OCI-LY1 (cell line): ENCODE results near the gene ABTB2.

Experiments
- H2AFZ ChIP-seq: fragments of 200-600 bp; sonication (generic), shearing (Covaris generic); 2 replicates; pipeline ENCODE4 v1.6.0; 2014; ENCODE audit warnings: antibody characterized with exemption, mild to moderate bottlenecking, low read length
- H3F3A ChIP-seq: fragments of 200-600 bp; sonication (generic), shearing (Covaris generic); 2 replicates; pipeline ENCODE4 v1.6.0; 2014; ENCODE audit warnings: mild to moderate bottlenecking, antibody characterized with exemption, low read length, moderate library complexity; ENCODE audit not compliant: insufficient read depth
- H3K27ac ChIP-seq: fragments of 200-600 bp; sonication (generic); 2 replicates; pipeline ENCODE4 v1.5.1; 2014; ENCODE audit warnings: low read length, mixed run types, mild to moderate bottlenecking, low read depth; ENCODE audit not compliant: poor library complexity, severe bottlenecking
- H3K27me3 ChIP-seq: fragments of 200-600 bp; sonication (generic); 2 replicates; pipeline ENCODE4 v1.6.0; 2014; ENCODE audit warnings: antibody characterized with exemption, mild to moderate bottlenecking, low read length, moderate library complexity; ENCODE audit not compliant: insufficient read depth
- H3K36me3 ChIP-seq: fragments of 200-600 bp; sonication (generic); 2 replicates; pipeline ENCODE4 v1.6.1; 2014; ENCODE audit warnings: mild to moderate bottlenecking, antibody characterized with exemption, low read length, moderate library complexity, mixed read lengths; ENCODE audit not compliant: insufficient read depth
- H3K4me1 ChIP-seq: fragments of 200-600 bp; sonication (generic); 2 replicates; pipeline ENCODE4 v1.5.1; 2014; ENCODE audit warnings: mild to moderate bottlenecking, low read length, moderate library complexity; ENCODE audit not compliant: insufficient read depth, severe bottlenecking
- H3K4me2 ChIP-seq: fragments of 200-600 bp; sonication (generic), shearing (Covaris generic); 2 replicates; pipeline ENCODE4 v1.6.1; 2014; ENCODE audit warnings: low read length
- H3K4me3 ChIP-seq: fragments of 200-600 bp; sonication (generic); 2 replicates; pipeline ENCODE4 v1.5.1; 2014; ENCODE audit warnings: low read length, low read depth, mild to moderate bottlenecking, mixed read lengths; ENCODE audit not compliant: poor library complexity, severe bottlenecking
- H3K79me2 ChIP-seq: fragments of 200-600 bp; shearing (Covaris generic); 2 replicates; pipeline ENCODE4 v1.6.1; 2016; ENCODE audit warnings: mixed run types, low read length, mixed read lengths; ENCODE audit not compliant: insufficient read depth
- H3K9ac ChIP-seq: fragments of 200-600 bp; sonication (generic), shearing (Covaris generic); 2 replicates; pipeline ENCODE4 v1.6.1; 2014; ENCODE audit warnings: mild to moderate bottlenecking, low read length, mixed read lengths
- H3K9me2 ChIP-seq: fragments of 200-600 bp; sonication (generic), shearing (Covaris generic); 2 replicates; pipeline ENCODE4 v1.6.1; 2014; ENCODE audit warnings: low read depth, mild to moderate bottlenecking, low read length, mixed read lengths
- H3K9me3 ChIP-seq: fragments of 200-600 bp; shearing (Covaris generic); 2 replicates; pipeline ENCODE4 v1.6.1; 2014; ENCODE audit warnings: low read length, mixed read lengths
- H4K20me1 ChIP-seq: fragments of 200-600 bp; sonication (generic), shearing (Covaris generic); 2 replicates; pipeline ENCODE4 v1.6.0; 2016; ENCODE audit warnings: mild to moderate bottlenecking, low read length; ENCODE audit not compliant: insufficient read depth
- EZH2 ChIP-seq: fragments of 200-600 bp; sonication (generic), shearing (Covaris generic); IDR thresholded peaks from 2 replicates; pipeline ENCODE4 v1.8.0; 2017; ENCODE audit warnings: borderline replicate concordance, mixed run types, mild to moderate bottlenecking, antibody characterized with exemption, low read length, moderate library complexity, mixed read lengths
- TF ChIP-seq, protein P1 (sequence below): fragments of 200-600 bp; sonication (generic), shearing (Covaris generic); IDR thresholded peaks from 2 replicates; pipeline ENCODE4 v1.5.1; 2017; ENCODE audit warnings: mild to moderate bottlenecking, antibody characterized with exemption, low read length, moderate library complexity, mixed read lengths

Gene ABTB2

DNA sequence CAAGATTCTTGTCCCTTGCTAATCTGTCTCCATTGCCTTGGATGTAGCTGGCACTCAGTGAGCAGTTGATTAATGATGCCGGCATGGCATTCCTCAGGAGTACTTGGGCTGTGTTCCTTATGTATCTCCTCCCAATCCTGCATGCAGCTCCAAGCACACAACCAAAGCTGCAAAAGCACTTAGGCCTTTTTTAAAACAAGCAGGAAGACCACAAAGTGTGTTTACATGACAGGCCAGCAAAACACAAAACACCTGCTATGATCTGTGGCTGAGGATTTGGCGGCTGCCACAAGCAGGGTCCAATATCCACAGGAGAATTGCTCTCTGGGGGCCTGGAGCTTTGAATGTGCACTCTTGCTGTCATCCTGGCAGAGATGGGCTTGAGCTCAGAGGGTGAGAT is 8.9 kb downstream of the ABTB2 start:
- Histone ChIP-seq H4K20me1 (no peaks in the 10 kb centered on the region), H3K4me3 (no peak overlapping the region), H3K9ac (no peak overlapping the region), H3K79me2 (no peaks in the 10 kb centered on the region), H3K27me3 (no peaks in the 10 kb centered on the region), H2AFZ (no peak overlapping the region), H3K4me2 (no peak overlapping the region), H3K9me3 (no peaks in the 10 kb centered on the region), H3K27ac (no peak overlapping the region), H3K4me1 (no peaks in the 10 kb centered on the region), H3K36me3 (no peaks in the 10 kb centered on the region), H3F3A (no peaks in the 10 kb centered on the region), H3K9me2 (no peaks in the 10 kb centered on the region)
- no peak for TF ChIP-seq EZH2
- TF ChIP-seq, protein P1, sequence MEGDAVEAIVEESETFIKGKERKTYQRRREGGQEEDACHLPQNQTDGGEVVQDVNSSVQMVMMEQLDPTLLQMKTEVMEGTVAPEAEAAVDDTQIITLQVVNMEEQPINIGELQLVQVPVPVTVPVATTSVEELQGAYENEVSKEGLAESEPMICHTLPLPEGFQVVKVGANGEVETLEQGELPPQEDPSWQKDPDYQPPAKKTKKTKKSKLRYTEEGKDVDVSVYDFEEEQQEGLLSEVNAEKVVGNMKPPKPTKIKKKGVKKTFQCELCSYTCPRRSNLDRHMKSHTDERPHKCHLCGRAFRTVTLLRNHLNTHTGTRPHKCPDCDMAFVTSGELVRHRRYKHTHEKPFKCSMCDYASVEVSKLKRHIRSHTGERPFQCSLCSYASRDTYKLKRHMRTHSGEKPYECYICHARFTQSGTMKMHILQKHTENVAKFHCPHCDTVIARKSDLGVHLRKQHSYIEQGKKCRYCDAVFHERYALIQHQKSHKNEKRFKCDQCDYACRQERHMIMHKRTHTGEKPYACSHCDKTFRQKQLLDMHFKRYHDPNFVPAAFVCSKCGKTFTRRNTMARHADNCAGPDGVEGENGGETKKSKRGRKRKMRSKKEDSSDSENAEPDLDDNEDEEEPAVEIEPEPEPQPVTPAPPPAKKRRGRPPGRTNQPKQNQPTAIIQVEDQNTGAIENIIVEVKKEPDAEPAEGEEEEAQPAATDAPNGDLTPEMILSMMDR: no peak

GRCh38 chr11:34348096-34348495 is 9.7 kb downstream of the ABTB2 start:
- H3K27ac ChIP-seq: no peak overlapping the region
- no peaks in the 10 kb centered on the region for H3K27me3 ChIP-seq
- H2AFZ ChIP-seq: no peak overlapping the region
- H3K4me2 ChIP-seq: no peak overlapping the region
- H3K79me2 ChIP-seq: no peaks in the 10 kb centered on the region
- H3K4me1 ChIP-seq: no peaks in the 10 kb centered on the region
- H3K9me2 ChIP-seq: no peaks in the 10 kb centered on the region
- no peak for TF ChIP-seq EZH2
- TF ChIP-seq, protein P1: no peak
- no peak overlapping the region for H3K4me3 ChIP-seq
- H3K9ac ChIP-seq: no peak overlapping the region
- no peaks in the 10 kb centered on the region for H4K20me1 ChIP-seq
- H3K36me3 ChIP-seq: no peaks in the 10 kb centered on the region
- no peaks in the 10 kb centered on the region for H3K9me3 ChIP-seq
- H3F3A ChIP-seq: no peaks in the 10 kb centered on the region

DNA sequence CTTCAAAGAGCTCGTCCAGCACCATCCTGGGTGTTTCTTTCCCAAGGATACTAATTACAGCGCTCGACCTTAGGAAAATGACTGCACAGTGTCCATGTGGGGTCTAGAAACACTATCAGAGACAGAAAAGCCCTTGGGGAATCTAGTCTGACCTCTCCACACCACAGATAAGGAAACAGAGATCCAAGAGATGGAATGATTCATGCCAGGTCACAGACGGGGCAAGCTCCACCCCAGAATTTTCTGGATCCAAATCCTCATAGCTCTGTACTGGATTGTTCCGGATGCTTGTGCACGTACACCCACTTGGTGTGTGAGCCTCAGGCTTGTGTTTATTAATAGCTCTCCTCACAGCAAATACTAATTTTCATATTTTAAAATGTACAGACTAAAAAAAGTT is 11.3 kb downstream of the ABTB2 start:
- no peak for TF ChIP-seq EZH2
- TF ChIP-seq, protein P1: no peak
- H4K20me1 ChIP-seq: no peaks in the 10 kb centered on the region
- no peak overlapping the region for H3K4me2 ChIP-seq
- H2AFZ ChIP-seq: no peak overlapping the region
- no peak overlapping the region for H3K4me3 ChIP-seq
- no peak overlapping the region for H3K27ac ChIP-seq
- no peaks in the 10 kb centered on the region for H3K4me1 ChIP-seq
- H3K27me3 ChIP-seq: no peaks in the 10 kb centered on the region
- H3K9me2 ChIP-seq: no peaks in the 10 kb centered on the region
- H3K79me2 ChIP-seq: no peaks in the 10 kb centered on the region
- H3F3A ChIP-seq: no peaks in the 10 kb centered on the region
- H3K9ac ChIP-seq: no peak overlapping the region
- H3K9me3 ChIP-seq: no peaks in the 10 kb centered on the region
- no peaks in the 10 kb centered on the region for H3K36me3 ChIP-seq
